Esophagus muscularis mucosa (tissue), 4 donors: ENCODE measurements around the gene BCAS1. TPM values are rescaled to one million over a fixed set of nuclear protein-coding genes. Genes with fewer than 3 reads are reported as not detected.

ENCODE experiments used
- DNase-seq: peaks from one replicate; pipeline ENCODE4 v3.0.0-alpha.2; 2017; ENCODE audit errors: extremely low spot score
- H3K27ac ChIP-seq, 4 donors: fragments of 200-600 bp; sonication (generic); replicated peaks in 1 of 4; 1 replicate in 3 of 4; 2 replicates in 1 of 4; pipeline ENCODE4 v1.5.1; 2016 to 2019; ENCODE audit warnings: mild to moderate bottlenecking in 1 of 4
- H3K27me3 ChIP-seq, 4 donors: fragments of 200-600 bp; sonication (generic); one replicate each; pipeline versions ENCODE4 v1.5.1 to v1.6.0; 2016 to 2019
- H3K36me3 ChIP-seq, 4 donors: fragments of 200-600 bp; sonication (generic); one replicate each; pipeline ENCODE4 v1.5.1; 2016 to 2019
- H3K4me1 ChIP-seq, 4 donors: fragments of 200-600 bp; sonication (generic); one replicate each; pipeline ENCODE4 v1.5.1; 2016 to 2019
- H3K4me3 ChIP-seq, 4 donors: fragments of 200-600 bp; sonication (generic); 1 replicate in 2 of 4; 2 replicates in 2 of 4; pipeline ENCODE4 v1.5.1; 2016 to 2019; ENCODE audit warnings: mild to moderate bottlenecking in 4 of 4, moderate library complexity in 1 of 4
- H3K9me3 ChIP-seq, 4 donors: fragments of 200-600 bp; sonication (generic); 1 replicate in 3 of 4; 2 replicates in 1 of 4; pipeline ENCODE4 v1.5.1; 2016 to 2019
- EP300 ChIP-seq: sonication (generic); formaldehyde crosslinking; IDR thresholded peaks from one replicate; pipeline ENCODE4 v1.6.1; 2017; ENCODE audit warnings: antibody characterized with exemption
- POLR2A ChIP-seq: fragments of 450-650 bp; IDR thresholded peaks from one replicate; pipeline ENCODE4 v1.6.1; 2017; ENCODE audit warnings: antibody characterized with exemption, moderate library complexity, mild to moderate bottlenecking, low read depth
- POLR2AphosphoS5 ChIP-seq, 2 donors: sonication (generic); formaldehyde crosslinking; IDR thresholded peaks; one replicate each; pipeline ENCODE4 v1.6.1; 2017; ENCODE audit warnings: antibody characterized with exemption in 2 of 2
- WGBS: methylation state at CpG from one replicate; pipeline ENCODE4 v1.1.5; 2018; 5-methylcytosine and 5-hydroxymethylcytosine counted together
- intact Hi-C: fragments of 100-400 bp; cut with DNase I; formaldehyde crosslinking; loops from one replicate; pipeline ENCODE4 v1.15.1; 2023
- total RNA-seq, 4 donors: library from RNA; depleted of rRNA; stranded (reverse); fragments of >200 nt; gene quantifications; one replicate each; pipeline versions ENCODE4 v1.1.0 to v1.2.1, GENCODE V29; 2016
- TF ChIP-seq, protein P1 (sequence below), 3 experiments: fragments of 200-600 bp in 2 of 3; fragments of 450-650 bp in 1 of 3; sonication (generic) in 2 of 3; IDR thresholded peaks; one replicate each; pipeline ENCODE4 v1.5.1; 2017 to 2019; ENCODE audit warnings: antibody characterized with exemption in 3 of 3, mild to moderate bottlenecking in 2 of 3, moderate library complexity in 1 of 3

Gene BCAS1
- total RNA-seq, 4 donors from 2014 or later, result 0.13 to 0.46 TPM; not detected in 2

DNA sequence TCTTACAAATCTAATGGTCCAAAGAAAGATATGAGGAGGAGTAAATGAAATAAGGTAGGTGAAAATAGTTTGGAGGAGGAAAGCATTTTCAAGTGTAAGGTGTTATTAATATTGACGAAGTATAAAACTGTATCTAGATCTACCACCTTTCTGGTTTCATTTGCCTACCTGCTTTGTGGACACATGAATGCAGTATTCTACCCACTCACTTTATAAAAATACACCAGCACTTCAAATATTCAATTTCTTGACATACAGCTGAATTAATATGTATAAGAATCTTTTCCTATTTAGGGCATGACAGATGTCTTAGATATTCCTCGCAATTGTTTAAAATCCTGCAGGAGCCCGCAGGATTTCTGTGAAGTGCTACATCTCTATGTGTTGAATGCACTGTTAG, 108.0 kb downstream of the BCAS1 start:
- Histone ChIP-seq H3K4me3 (no peak overlapping the region), H3K27me3 (peaks cover 0 to 6% (median 0%) of the 10 kb centered on the region in 4 donors), H3K9me3 (no peaks in the 10 kb centered on the region), H3K36me3 (no peaks in the 10 kb centered on the region), H3K27ac (no peak overlapping the region), H3K4me1 (peaks cover 0 to 4% (median 1%) of the 10 kb centered on the region in 4 donors)
- intact Hi-C loops, result no loop called here
- DNase-seq, result peak; percentile 31
- WGBS, result 88% methylated on average over 3 of the region's 3 CpGs
- TF ChIP-seq POLR2AphosphoS5 (IDR thresholded peaks at IDR 0.05), result no peak
- no peak for TF ChIP-seq EP300
- TF ChIP-seq, protein P1, sequence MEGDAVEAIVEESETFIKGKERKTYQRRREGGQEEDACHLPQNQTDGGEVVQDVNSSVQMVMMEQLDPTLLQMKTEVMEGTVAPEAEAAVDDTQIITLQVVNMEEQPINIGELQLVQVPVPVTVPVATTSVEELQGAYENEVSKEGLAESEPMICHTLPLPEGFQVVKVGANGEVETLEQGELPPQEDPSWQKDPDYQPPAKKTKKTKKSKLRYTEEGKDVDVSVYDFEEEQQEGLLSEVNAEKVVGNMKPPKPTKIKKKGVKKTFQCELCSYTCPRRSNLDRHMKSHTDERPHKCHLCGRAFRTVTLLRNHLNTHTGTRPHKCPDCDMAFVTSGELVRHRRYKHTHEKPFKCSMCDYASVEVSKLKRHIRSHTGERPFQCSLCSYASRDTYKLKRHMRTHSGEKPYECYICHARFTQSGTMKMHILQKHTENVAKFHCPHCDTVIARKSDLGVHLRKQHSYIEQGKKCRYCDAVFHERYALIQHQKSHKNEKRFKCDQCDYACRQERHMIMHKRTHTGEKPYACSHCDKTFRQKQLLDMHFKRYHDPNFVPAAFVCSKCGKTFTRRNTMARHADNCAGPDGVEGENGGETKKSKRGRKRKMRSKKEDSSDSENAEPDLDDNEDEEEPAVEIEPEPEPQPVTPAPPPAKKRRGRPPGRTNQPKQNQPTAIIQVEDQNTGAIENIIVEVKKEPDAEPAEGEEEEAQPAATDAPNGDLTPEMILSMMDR (IDR thresholded peaks at IDR 0.05), result no peak
- no peak for TF ChIP-seq POLR2A

DNA sequence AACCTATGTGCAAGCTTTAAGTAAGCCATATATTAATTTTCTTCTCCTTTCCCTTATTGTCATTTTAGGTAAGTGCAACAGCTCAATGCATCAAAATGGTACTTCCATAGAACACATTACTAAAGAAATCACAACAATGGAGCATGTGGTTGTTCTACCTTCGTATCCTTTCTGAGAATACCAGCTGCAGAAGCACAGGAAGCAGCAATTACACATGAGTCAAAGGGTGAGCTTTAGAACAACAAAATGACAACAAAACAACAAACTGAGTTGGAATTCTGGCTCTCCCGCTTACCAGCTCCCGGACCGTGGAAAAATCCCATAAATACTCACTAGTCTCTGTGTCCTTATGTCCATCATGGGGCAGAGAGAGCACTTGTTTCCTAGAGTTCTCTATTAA, 108.9 kb downstream of the BCAS1 start:
- peaks cover 0 to 4% (median 1%) of the 10 kb centered on the region in 4 donors for H3K4me1 ChIP-seq
- intact Hi-C loops, result no loop called here
- no peaks in the 10 kb centered on the region for H3K9me3 ChIP-seq
- no peak for TF ChIP-seq POLR2A
- no peak for TF ChIP-seq POLR2AphosphoS5 (IDR thresholded peaks at IDR 0.05)
- TF ChIP-seq, protein P1 (IDR thresholded peaks at IDR 0.05), result no peak
- no peak for TF ChIP-seq EP300
- H3K27ac ChIP-seq, result no peak overlapping the region
- no peak overlapping the region for H3K4me3 ChIP-seq
- peaks cover 0 to 6% (median 0%) of the 10 kb centered on the region in 4 donors for H3K27me3 ChIP-seq
- DNase-seq, result peak; percentile 37
- no peaks in the 10 kb centered on the region for H3K36me3 ChIP-seq
- WGBS, result 60% methylated on average over 4 of the region's 4 CpGs

DNA sequence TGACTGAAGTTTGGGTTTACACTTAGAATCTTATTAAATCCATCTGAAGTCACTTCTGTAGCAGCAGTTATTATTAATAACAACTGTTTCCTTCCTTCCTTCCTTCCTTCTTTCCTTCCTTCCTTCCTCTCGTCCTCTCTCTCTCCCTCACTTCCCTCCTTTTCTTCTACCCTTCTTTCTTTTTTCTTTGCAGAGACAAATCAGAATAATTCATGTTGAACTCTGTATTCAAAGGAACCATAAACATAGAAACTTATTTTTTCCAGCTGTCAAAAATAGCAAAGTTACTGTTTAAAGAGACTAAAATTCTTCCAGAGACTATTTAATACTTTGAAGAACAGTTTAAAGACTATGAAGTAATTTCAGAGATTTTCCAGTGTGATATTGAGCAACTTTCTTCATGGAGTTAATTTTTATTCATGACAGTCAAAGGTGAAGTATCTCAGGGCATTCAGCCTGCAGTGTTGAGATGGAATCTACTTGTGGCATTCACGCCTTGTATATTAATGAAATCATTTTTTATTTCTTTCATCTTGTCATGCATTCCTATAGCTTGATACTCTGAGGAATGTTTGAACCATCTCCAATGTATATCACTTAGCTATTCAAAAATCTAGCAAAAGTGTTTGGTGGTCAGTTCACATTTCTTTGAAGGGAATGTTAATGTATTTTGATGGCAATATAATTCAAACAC, 109.7 kb downstream of the BCAS1 start:
- TF ChIP-seq POLR2A (no peak), POLR2AphosphoS5 (IDR thresholded peaks at IDR 0.05) (no peak), EP300 (no peak)
- TF ChIP-seq, protein P1 (IDR thresholded peaks at IDR 0.05), result no peak
- Histone ChIP-seq H3K36me3 (no peaks in the 10 kb centered on the region), H3K27ac (no peak overlapping the region), H3K27me3 (peaks cover 0 to 6% (median 0%) of the 10 kb centered on the region in 4 donors), H3K9me3 (no peaks in the 10 kb centered on the region), H3K4me1 (peaks cover 0 to 4% (median 1%) of the 10 kb centered on the region in 4 donors), H3K4me3 (no peak overlapping the region)
- intact Hi-C loops, result no loop called here
- no peak for DNase-seq
- WGBS, result 37% methylated on average over 2 of the region's 2 CpGs

DNA sequence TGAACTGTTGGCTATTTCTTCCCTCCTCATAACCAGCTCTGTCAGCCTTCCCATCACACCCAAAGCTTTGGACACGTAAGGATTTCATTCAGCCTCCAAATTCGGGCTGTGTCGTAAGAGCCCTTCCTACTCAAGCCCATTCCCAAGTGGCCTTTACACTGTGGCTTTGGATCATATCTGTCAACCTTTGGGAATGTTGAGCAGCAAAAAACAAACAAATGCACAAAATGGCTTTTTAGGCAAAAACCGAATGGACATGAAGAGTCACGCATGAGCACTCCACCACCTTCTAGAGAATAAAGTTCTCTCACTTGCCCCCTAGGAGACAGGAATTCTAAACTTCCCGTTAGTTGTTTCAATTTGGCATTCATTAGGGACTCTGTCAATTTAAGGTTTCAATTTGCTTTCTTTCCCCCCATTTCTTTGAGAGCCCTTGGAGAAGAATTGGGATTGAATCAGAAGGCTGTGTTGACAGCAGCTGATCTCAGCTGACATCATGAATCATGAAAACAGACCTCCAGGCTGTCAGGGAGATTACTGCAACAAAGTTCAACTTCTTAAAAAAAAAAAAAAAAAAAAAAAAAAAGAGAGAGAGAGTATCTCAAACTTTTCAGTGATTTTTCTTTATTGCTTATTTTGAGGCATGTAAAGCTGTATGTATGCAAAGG, 110.3 kb downstream of the BCAS1 start:
- WGBS, result 49% methylated on average over 6 of the region's 6 CpGs
- Histone ChIP-seq H3K9me3 (no peaks in the 10 kb centered on the region), H3K27ac (peak overlapping the region in 2 of 4 donors; percentile 11 to 35), H3K27me3 (peaks cover 0 to 6% (median 0%) of the 10 kb centered on the region in 4 donors), H3K4me1 (peaks cover 0 to 4% (median 1%) of the 10 kb centered on the region in 4 donors), H3K36me3 (no peaks in the 10 kb centered on the region), H3K4me3 (no peak overlapping the region)
- TF ChIP-seq, protein P1 (IDR thresholded peaks at IDR 0.05), result no peak
- TF ChIP-seq POLR2AphosphoS5 (IDR thresholded peaks at IDR 0.05) (peak in 1 of 2 donors; percentile 12), EP300 (no peak), POLR2A (no peak)
- intact Hi-C loops, result no loop called here
- no peak for DNase-seq
